HCEC 1CT (cell line): ENCODE results near the gene EEFSEC.

Experiments used
- DNase-seq: peaks from one replicate; pipeline ENCODE4 v3.0.0-alpha.2; 2017

EEFSEC gene

DNA sequence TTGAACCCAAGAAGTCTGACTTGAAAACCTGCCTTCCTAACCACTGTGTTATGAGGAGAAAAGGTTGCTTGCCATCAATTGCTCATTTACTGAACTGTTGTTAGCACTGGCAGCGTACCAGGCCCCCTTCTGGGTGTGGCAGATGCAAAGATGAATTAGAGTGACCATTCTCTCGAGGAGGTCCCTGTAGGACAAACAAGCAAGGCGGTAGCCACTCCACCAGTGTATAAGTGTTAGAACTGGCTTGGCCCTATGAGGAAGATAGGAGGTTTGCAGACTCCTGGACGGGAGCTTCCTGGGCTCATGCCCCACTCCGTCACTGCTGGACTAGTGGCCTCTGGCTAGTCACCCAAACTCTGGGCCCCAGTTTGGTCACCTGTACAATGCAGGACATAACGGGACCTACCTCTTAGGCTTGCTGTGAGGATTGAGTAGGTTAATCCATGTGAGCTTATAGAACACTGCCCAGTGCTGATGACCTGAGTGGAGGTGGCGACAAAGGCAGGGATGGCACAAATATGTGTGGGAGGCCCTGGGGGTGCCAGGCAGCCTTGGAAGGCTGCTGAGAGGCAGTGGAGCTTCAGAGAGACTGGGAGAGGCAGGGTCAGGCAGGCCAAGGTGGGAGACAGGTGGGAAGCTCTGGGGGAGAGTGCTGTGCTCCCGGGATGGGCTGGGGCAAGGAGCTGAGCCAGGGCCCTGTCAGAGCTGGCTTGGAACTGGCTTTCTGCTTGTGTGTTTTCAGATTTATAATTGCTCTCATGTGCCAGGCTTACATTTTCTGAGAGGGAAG lies 167.5 kb downstream of the EEFSEC start:
- no peak for DNase-seq

DNA sequence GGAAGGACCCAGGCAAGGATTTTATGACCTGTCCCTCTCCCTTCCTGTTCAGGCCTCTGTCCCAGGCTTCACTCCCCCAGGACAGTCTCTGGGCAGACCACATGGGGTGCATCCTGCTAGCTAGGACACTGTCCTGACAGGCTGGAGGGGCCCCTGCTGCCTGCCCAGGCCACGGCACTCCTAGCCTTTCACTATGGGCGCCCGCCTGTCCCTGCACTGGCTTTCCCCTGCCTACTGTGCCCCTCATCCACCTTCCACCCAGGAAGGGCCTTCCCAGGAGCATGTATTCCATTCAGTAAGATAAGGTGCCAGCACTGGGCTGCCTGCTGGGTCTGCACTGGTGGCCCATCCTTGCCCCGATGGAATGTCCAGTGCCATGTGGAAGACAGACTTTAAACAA lies 168.1 kb downstream of the EEFSEC start:
- DNase-seq: no peak

GRCh38 chr3:128322030-128323022 lies 169.0 kb downstream of the EEFSEC start:
- DNase-seq: peak; percentile 14

- DNase-seq: no peak
These were observed 170.2 kb downstream of the EEFSEC start for GRCh38 chr3:128323206-128324081.

- DNase-seq: no peak
These were observed 171.8 kb downstream of the EEFSEC start for GRCh38 chr3:128324911-128325592.

DNA sequence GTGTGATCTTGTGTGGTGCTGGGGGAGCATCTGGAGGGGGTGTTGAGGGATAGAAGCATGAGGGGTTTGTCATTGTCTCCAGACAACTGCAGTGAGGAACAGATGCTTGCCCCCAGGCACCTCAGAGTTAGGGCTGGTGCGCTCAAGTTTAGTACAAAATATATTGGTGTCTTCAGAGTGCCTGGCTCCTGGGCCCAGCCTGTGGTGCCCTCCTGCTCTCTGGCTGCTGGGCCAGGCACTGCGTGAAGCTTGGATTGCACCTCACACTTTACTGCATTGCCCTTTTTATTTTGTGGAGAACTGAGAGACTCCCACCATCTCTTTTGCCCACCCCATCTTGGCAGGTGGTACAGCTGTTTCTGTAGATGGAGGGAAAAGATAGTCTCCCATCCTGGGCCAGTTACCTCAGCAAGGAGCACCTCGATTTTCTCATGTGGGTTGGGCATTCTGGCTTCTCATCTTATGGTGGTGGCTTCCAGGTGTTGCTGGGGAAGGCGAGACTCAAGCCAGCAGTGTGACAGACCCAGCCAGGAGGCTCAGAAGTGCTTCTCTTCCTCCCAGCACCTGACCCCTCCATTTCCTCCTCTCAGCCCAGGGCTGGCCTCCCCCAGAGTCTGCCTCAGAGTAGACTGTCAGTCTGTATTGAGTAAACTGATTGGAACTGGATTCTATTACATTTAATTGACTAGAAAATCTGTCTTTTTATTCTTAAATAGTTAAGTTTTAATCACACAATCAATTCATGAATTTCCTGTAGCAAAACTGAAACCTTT lies 173.0 kb downstream of the EEFSEC start:
- DNase-seq: no peak

GRCh38 chr3:128327606-128328031 lies 174.3 kb downstream of the EEFSEC start:
- DNase-seq: no peak

DNA sequence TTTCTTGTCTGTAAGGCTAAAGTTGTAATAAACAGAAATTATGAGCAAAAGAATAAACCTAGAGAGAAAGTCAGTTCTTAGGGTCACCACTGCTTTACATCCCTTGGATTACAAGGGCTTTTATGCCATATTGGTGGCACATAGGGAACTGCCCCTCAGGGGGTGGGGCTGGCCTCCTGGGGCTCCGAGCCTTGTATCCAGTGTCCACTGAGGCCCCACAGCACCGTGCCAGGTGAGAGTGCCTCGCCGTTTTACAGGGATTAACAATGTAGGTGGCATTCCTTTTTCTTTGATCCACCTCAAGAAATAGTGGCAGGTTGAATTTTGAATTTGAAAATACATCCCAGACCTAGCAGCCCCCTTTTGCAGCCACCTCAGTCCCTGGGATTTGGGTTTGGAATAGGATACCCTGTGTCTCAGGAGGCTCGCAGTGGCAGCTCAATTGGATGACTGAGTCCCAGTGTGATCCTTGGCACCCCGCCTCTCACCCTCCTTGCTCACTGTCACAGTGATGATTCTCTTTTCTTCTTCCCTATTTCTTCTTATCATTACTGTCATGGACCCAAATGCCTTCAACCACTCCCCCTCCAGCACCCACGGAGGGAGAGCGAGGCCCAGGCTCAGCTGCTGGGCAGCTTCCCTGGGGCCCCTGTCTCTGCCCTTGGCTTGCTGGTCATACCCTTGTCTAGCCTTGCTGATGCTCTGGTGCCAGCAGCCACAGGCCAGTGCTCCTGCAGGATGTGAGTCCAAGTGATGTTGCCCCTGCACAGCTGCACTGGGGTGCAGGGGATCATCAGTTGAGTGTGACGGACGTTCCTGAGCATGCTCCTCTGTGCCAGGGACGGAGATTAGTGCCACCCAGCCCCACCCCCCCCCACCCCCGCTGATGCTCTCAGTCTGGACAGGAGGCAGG lies 175.5 kb downstream of the EEFSEC start:
- no peak for DNase-seq

GRCh38 chr3:128329491-128330213 lies 176.4 kb downstream of the EEFSEC start:
- DNase-seq: no peak

- no peak for DNase-seq
These were observed 177.0 kb downstream of the EEFSEC start for GRCh38 chr3:128330214-128330842.

DNA sequence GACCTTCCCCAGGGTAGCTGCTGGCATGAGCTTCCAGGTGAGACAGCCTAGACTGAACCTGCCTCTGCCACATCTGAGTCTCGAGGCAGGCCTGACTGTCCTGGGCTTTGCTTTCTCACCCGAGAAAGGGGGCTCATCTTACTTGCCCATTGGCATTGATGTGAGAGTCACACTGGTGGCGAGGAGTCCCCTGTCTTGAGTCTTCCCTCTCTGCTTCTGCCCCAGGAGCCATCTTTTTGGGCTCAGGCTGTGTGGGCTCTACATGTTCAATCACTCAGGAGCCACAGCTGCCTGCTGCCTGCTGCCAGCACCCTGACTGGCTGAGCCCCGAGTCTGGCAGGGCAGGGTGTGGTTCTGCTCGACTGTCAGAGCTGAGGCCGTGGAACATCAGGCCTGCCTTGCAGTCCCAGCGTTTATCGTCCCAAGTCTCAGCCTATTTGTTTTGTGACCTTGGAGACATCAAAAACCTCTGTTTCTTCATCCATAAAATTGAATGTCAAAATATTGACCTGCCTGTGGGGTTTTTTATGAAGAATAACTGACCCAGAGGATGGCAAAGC lies 180.9 kb downstream of the EEFSEC start:
- DNase-seq: no peak

GRCh38 chr3:128334766-128335165 lies 181.5 kb downstream of the EEFSEC start:
- no peak for DNase-seq

DNA sequence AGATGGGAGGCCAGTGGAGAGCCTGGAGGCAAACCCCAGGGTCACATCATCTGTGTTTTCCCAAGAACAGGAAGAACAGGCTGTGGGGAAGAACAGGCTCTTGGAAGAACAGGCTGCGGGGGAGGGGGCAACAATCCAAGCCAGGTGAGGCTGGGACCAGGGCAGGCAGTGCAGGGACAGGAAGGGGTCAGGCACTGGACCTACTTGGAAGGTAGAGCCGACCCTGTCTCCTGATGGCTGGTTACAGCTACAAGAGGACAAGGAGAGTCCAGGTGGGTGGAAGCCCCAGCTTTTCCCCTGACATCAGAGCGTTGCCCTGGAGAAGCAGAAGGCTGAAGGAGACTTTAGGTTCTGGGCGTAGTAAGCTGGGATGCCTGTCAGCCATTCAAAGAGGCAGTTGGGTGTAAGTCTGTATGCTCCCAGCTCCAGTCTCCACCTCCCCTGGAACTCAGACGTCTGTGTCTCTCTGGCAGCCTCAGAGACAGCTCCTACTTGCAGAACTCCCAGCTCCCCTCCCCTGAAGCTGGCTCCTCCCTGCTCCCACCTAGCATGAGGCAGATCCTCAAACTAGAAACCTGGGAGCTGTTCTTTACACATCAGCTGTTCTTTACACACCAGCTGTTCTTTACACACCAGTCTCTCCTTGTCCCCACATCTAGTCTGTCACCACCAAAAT lies 182.5 kb downstream of the EEFSEC start:
- DNase-seq: no peak

- DNase-seq: no peak
These were observed 183.3 kb downstream of the EEFSEC start for GRCh38 chr3:128336337-128337156.

GRCh38 chr3:128337305-128337704 lies 184.0 kb downstream of the EEFSEC start:
- no peak for DNase-seq

- DNase-seq: no peak
These were observed 185.5 kb downstream of the EEFSEC start for GRCh38 chr3:128338536-128339330.
